Measurements from ENCODE around the gene MLF2. TPM values are rescaled to one million over a fixed set of nuclear protein-coding genes. Genes with fewer than 3 reads are reported as not detected.

Gene MLF2
- total and polyA plus RNA-seq, 10 of the 15 experiments (the other 5 are each of a cell fraction or from before 2014, with no cell fraction given): 13.5 to 222 (median 130) TPM

GRCh38 chr12:6778574-6779550 is 25.9 kb upstream of the MLF2 start:
- peak overlapping the region; percentile 19 for H3K9ac ChIP-seq (ENCODE audit: control insufficient read depth, insufficient read depth, low read length)
- no peak overlapping the region for H3K27ac ChIP-seq (ENCODE audit: control insufficient read depth, insufficient read depth)
- peak; percentile 94 for FAIRE-seq
- TF ChIP-seq, protein P1, sequence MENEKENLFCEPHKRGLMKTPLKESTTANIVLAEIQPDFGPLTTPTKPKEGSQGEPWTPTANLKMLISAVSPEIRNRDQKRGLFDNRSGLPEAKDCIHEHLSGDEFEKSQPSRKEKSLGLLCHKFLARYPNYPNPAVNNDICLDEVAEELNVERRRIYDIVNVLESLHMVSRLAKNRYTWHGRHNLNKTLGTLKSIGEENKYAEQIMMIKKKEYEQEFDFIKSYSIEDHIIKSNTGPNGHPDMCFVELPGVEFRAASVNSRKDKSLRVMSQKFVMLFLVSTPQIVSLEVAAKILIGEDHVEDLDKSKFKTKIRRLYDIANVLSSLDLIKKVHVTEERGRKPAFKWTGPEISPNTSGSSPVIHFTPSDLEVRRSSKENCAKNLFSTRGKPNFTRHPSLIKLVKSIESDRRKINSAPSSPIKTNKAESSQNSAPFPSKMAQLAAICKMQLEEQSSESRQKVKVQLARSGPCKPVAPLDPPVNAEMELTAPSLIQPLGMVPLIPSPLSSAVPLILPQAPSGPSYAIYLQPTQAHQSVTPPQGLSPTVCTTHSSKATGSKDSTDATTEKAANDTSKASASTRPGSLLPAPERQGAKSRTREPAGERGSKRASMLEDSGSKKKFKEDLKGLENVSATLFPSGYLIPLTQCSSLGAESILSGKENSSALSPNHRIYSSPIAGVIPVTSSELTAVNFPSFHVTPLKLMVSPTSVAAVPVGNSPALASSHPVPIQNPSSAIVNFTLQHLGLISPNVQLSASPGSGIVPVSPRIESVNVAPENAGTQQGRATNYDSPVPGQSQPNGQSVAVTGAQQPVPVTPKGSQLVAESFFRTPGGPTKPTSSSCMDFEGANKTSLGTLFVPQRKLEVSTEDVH (IDR thresholded peaks at IDR 0.05; ENCODE audit: low read depth, partially characterized antibody): no peak
- TF ChIP-seq MYC (IDR thresholded peaks at IDR 0.05; ENCODE audit: insufficient read depth, insufficient read length, insufficient replicate concordance, low read length, severe bottlenecking) (peak; percentile 78), RAD21 (IDR thresholded peaks at IDR 0.05; ENCODE audit: insufficient read depth, low read depth, low read length) (peak; percentile 97), EED (IDR thresholded peaks at IDR 0.05; ENCODE audit: low read depth) (peak; percentile 75), CBX5 (IDR thresholded peaks at IDR 0.05; ENCODE audit: low read depth) (no peak), IKZF2 (IDR thresholded peaks at IDR 0.05) (peak; percentile 85 to 89), SMC3 (IDR thresholded peaks at IDR 0.05; ENCODE audit: borderline replicate concordance, low read length) (peak; percentile 96), ZNF274 (IDR thresholded peaks at IDR 0.05; ENCODE audit: insufficient read depth, insufficient read length) (no peak), FOXK2 (IDR thresholded peaks at IDR 0.05) (no peak), CBX3 (IDR thresholded peaks at IDR 0.05; ENCODE audit: borderline replicate concordance, low read depth) (no peak), SP1 (IDR thresholded peaks at IDR 0.05; ENCODE audit: low read depth, low read length) (no peak), SMAD5 (IDR thresholded peaks at IDR 0.05; ENCODE audit: low read depth) (no peak), MTA3 (IDR thresholded peaks at IDR 0.05; ENCODE audit: borderline replicate concordance, low read length) (no peak), GATAD2B (conservative IDR thresholded peaks at IDR 0.05; ENCODE audit: low read depth) (peak; percentile 83), MXI1 (IDR thresholded peaks at IDR 0.05; ENCODE audit: low read depth, low read length) (peak; percentile 75; the same call in 1 of the 2 replicates), CHD2 (IDR thresholded peaks at IDR 0.05; ENCODE audit: borderline replicate concordance, low read depth, low read length) (peak; percentile 91), NR2C2 (IDR thresholded peaks at IDR 0.05; ENCODE audit: borderline replicate concordance, control insufficient read depth, insufficient read length, low read depth) (no peak)
- TF ChIP-seq, protein P2, sequence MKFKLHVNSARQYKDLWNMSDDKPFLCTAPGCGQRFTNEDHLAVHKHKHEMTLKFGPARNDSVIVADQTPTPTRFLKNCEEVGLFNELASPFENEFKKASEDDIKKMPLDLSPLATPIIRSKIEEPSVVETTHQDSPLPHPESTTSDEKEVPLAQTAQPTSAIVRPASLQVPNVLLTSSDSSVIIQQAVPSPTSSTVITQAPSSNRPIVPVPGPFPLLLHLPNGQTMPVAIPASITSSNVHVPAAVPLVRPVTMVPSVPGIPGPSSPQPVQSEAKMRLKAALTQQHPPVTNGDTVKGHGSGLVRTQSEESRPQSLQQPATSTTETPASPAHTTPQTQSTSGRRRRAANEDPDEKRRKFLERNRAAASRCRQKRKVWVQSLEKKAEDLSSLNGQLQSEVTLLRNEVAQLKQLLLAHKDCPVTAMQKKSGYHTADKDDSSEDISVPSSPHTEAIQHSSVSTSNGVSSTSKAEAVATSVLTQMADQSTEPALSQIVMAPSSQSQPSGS (IDR thresholded peaks at IDR 0.05; ENCODE audit: low read length): no peak

More at GRCh38 chr12:6778574-6779550, 25.9 kb upstream of the MLF2 start:
- peak; percentile 72 for DNase-seq (ENCODE audit: low read depth, low spot score)
- Histone ChIP-seq H2AFZ (ENCODE audit: control insufficient read depth, low read depth, low read length) (peak overlapping the region; percentile 70), H3K4me2 (ENCODE audit: control insufficient read depth, insufficient read depth) (peak overlapping the region; percentile 79), H3K27me3 (replicated peaks in 1 of 2; ENCODE audit: control insufficient read depth in 2 of 2, insufficient read depth in 2 of 2, low read length in 1 of 2) (no peaks in the 10 kb centered on the region), H4K20me1 (ENCODE audit: control insufficient read depth, insufficient read depth) (no peaks in the 10 kb centered on the region), H3K4me1 (ENCODE audit: control insufficient read depth, insufficient read depth, low read length) (peaks cover 29% of the 10 kb centered on the region), H3K79me2 (ENCODE audit: control insufficient read depth, insufficient read depth, low read length) (no peaks in the 10 kb centered on the region; the same call in 1 of the 2 replicates), H3K9me3 (replicated peaks; ENCODE audit: control insufficient read depth, insufficient read depth, low read length) (no peaks in the 10 kb centered on the region), H3K36me3 (ENCODE audit: control insufficient read depth in 2 of 2, insufficient read depth in 2 of 2, low read length in 1 of 2) (no peaks in the 10 kb centered on the region), H3K4me3 (peak overlapping the region; percentile 56)
- ChIA-PET POLR2A (interaction anchor here (0.7 to 2.5 kb wide), 10 partner anchors 12 to 214 kb away, joined by 3 to 9 read pairs (median 4); partner anchors contain the start of genes MLF2, PTMS and USP5), RAD21 (ENCODE audit: unreplicated experiment) (interaction anchor here (0.6 to 5.7 kb wide), 10 partner anchors 13 to 213 kb away, joined by 3 to 68 read pairs (median 4); partner anchors contain the start of genes COPS7A, MLF2 and PTMS), SMC1A (ENCODE audit: uncharacterized antibody, unreplicated experiment) (interaction anchor here (0.7 to 6.6 kb wide), 17 partner anchors 10 to 163 kb away, joined by 3 to 84 read pairs (median 4); partner anchors contain the start of genes CD4, COPS7A, GNB3 and MLF2), CTCF (interaction anchor here (0.6 to 12.7 kb wide), 16 partner anchors 12 to 334 kb away, joined by 3 to 221 read pairs (median 3); partner anchors contain the start of genes MLF2 and PTMS)
- in situ Hi-C loops (cut with MboI): no loop called here
- BruUV-seq (replicated peaks): no TSS peak
- 4% methylated on average over 32 of the region's 35 CpGs for WGBS (ENCODE audit: insufficient coverage, insufficient replicate concordance, low lambda C conversion rate, missing lambda C conversion rate)
- ATAC-seq: peak; percentile 96
- intact Hi-C loops (cut with micrococcal nuclease; ENCODE audit: unreplicated experiment): loop anchor here (1.0 to 5.0 kb wide), 5 partner anchors 26 to 227 kb away; partner anchors contain the start of genes MLF2 and ZNF384

Measured in GM12878 (cell line).